OCI-LY7 (cell line): ENCODE measurements around the gene KRTAP10-9.

Experiments used
- CTCF ChIP-seq: fragments of 200-600 bp; sonication (generic); conservative IDR thresholded peaks from 2 replicates; pipeline ENCODE4 v1.5.1; 2014; ENCODE audit warnings: mild to moderate bottlenecking, antibody characterized with exemption, low read length, moderate library complexity, mixed read lengths
- EZH2phosphoT487 ChIP-seq: fragments of 200-600 bp; sonication (generic); IDR thresholded peaks from 2 replicates; pipeline ENCODE4 v1.6.1; 2018; ENCODE audit warnings: low read depth, borderline replicate concordance, mild to moderate bottlenecking, mixed run types, antibody characterized with exemption, low read length, moderate library complexity, mixed read lengths

DNA sequence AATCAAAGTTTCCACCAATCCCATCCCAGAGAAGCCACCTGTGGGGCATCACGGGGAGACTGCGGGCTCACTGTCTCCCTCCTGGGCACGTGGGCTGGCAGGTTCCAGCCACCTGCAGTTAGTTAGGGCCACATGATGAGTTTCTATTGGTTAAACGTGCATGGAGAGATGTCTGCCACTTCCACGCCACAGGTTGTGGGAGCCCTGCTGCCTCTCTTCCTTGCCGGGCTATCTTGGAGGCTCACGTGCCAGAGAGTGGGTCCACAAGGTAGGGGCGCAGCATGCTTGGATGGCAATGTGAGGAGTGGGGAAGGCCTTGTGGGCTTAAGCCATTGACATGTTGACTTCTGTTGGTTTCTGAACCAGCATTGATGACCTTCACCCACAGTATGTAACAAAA, 23.0 kb upstream of the KRTAP10-9 start:
- no peak for TF ChIP-seq CTCF
- TF ChIP-seq EZH2phosphoT487: no peak
